Prostate gland (tissue), 2 donors: ENCODE measurements around the gene APOL3. TPM values are rescaled to one million over a fixed set of nuclear protein-coding genes. Genes with fewer than 3 reads are reported as not detected.

Source experiments
- DNase-seq: peaks from one replicate; pipeline ENCODE4 v3.0.0-alpha.2; 2019; ENCODE audit warnings: low spot score
- H3K27ac ChIP-seq, 2 donors: fragments of 200-600 bp; sonication (generic); 2 replicates each; pipeline ENCODE4 v1.5.1; 2017 to 2019
- H3K27me3 ChIP-seq: fragments of 200-600 bp; sonication (generic); replicated peaks from 2 replicates; pipeline ENCODE4 v1.5.1; 2019; ENCODE audit not compliant: insufficient read depth
- H3K36me3 ChIP-seq, 2 donors: fragments of 200-600 bp; sonication (generic); 1 replicate in 1 of 2; 2 replicates in 1 of 2; pipeline versions ENCODE4 v1.5.1 to v1.8.1; 2017 to 2019
- H3K4me1 ChIP-seq: fragments of 200-600 bp; sonication (generic); replicated peaks from 2 replicates; pipeline ENCODE4 v1.5.1; 2019
- H3K4me3 ChIP-seq, 2 donors: fragments of 200-600 bp; sonication (generic); 2 replicates each; pipeline ENCODE4 v1.5.1; 2017 to 2019
- H3K9me3 ChIP-seq: fragments of 200-600 bp; sonication (generic); 2 replicates; pipeline ENCODE4 v1.5.1; 2017
- POLR2A ChIP-seq: fragments of 450-650 bp; IDR thresholded peaks from one replicate; pipeline ENCODE4 v1.6.1; 2016; ENCODE audit warnings: antibody characterized with exemption, mild to moderate bottlenecking
- POLR2AphosphoS5 ChIP-seq: sonication (generic); formaldehyde crosslinking; IDR thresholded peaks from one replicate; pipeline ENCODE4 v1.6.1; 2017; ENCODE audit warnings: antibody characterized with exemption
- WGBS: methylation state at CpG from one replicate; pipeline ENCODE4 v1.1.5; 2018; 5-methylcytosine and 5-hydroxymethylcytosine counted together
- intact Hi-C: fragments of 100-400 bp; cut with DNase I; formaldehyde crosslinking; loops from one replicate; pipeline ENCODE4 v1.14.2; 2022
- total RNA-seq, 2 donors: library from RNA; depleted of rRNA; stranded (reverse); fragments of >200 nt; gene quantifications; one replicate each; pipeline ENCODE4 v1.1.0, GENCODE V29; 2016
- TF ChIP-seq, protein P1 (sequence below), 4 experiments: fragments of 200-600 bp in 2 of 4; fragments of 450-650 bp in 2 of 4; sonication (generic) in 2 of 4; IDR thresholded peaks; 1 replicate in 3 of 4; 2 replicates in 1 of 4; pipeline ENCODE4 v1.5.1; 2016 to 2019; ENCODE audit warnings: antibody characterized with exemption in 4 of 4, mild to moderate bottlenecking in 2 of 4, moderate library complexity in 2 of 4

The APOL3 gene
- total RNA-seq, 2 donors from 2014 or later = 18.8 to 32.2 TPM

GRCh38 chr22:36149441-36149840 lies 11.1 kb downstream of the APOL3 start:
- no peak for TF ChIP-seq POLR2A
- H3K36me3 ChIP-seq = no peaks in the 10 kb centered on the region
- no peaks in the 10 kb centered on the region for H3K4me1 ChIP-seq
- no peaks in the 10 kb centered on the region for H3K27me3 ChIP-seq
- no peaks in the 10 kb centered on the region for H3K9me3 ChIP-seq
- 84% methylated on average over 4 of the region's 4 CpGs for WGBS
- no peak for DNase-seq
- intact Hi-C loops = no loop called here
- H3K27ac ChIP-seq = no peak overlapping the region
- H3K4me3 ChIP-seq = no peak overlapping the region

GRCh38 chr22:36148411-36148810 lies 12.1 kb downstream of the APOL3 start:
- no peaks in the 10 kb centered on the region for H3K4me1 ChIP-seq
- no peak for DNase-seq
- no peaks in the 10 kb centered on the region for H3K27me3 ChIP-seq
- H3K36me3 ChIP-seq = no peaks in the 10 kb centered on the region
- WGBS = 89% methylated on average over 8 of the region's 8 CpGs
- intact Hi-C loops = no loop called here
- no peak overlapping the region for H3K4me3 ChIP-seq
- H3K27ac ChIP-seq = no peak overlapping the region
- no peaks in the 10 kb centered on the region for H3K9me3 ChIP-seq
- TF ChIP-seq POLR2A (no peak), POLR2AphosphoS5 (no peak)
- TF ChIP-seq, protein P1, sequence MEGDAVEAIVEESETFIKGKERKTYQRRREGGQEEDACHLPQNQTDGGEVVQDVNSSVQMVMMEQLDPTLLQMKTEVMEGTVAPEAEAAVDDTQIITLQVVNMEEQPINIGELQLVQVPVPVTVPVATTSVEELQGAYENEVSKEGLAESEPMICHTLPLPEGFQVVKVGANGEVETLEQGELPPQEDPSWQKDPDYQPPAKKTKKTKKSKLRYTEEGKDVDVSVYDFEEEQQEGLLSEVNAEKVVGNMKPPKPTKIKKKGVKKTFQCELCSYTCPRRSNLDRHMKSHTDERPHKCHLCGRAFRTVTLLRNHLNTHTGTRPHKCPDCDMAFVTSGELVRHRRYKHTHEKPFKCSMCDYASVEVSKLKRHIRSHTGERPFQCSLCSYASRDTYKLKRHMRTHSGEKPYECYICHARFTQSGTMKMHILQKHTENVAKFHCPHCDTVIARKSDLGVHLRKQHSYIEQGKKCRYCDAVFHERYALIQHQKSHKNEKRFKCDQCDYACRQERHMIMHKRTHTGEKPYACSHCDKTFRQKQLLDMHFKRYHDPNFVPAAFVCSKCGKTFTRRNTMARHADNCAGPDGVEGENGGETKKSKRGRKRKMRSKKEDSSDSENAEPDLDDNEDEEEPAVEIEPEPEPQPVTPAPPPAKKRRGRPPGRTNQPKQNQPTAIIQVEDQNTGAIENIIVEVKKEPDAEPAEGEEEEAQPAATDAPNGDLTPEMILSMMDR (IDR thresholded peaks at IDR 0.05) = no peak

DNA sequence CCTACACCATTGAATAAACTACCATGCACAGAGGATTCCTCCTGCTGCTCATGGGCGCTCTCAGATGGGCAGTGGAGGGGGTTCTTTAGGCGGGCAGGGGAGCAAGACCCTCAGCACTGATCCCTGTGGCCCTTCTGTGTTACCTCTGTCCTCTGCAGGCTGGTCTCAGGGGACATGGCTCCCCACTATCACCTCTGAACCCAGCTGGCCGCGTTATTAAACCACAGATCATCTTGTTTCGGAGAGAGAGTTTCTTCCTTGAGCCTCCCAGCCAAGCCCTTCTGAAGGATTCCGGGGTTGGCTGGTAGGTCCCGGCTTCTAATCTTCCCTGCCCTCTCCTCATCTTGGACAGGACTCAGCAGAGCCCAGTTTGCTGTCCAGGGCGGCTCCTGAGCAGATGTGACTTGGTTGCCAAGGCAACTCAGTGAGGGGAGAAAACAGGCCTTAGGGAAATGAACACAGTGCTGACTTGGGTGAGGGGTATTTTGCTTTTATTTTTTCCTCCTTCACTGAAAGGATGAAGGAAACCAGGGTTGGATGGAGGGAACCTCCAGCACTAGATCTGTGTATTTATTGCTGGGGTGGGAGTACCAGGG lies 13.3 kb downstream of the APOL3 start:
- H3K9me3 ChIP-seq = no peaks in the 10 kb centered on the region
- intact Hi-C loops = no loop called here
- no peaks in the 10 kb centered on the region for H3K36me3 ChIP-seq
- H3K27me3 ChIP-seq = no peaks in the 10 kb centered on the region
- no peak overlapping the region for H3K27ac ChIP-seq
- DNase-seq = no peak
- no peak overlapping the region for H3K4me3 ChIP-seq
- WGBS = 55% methylated on average over 8 of the region's 8 CpGs
- no peak for TF ChIP-seq POLR2A
- no peak for TF ChIP-seq POLR2AphosphoS5
- TF ChIP-seq, protein P1 (IDR thresholded peaks at IDR 0.05) = no peak
- H3K4me1 ChIP-seq = no peaks in the 10 kb centered on the region

- H3K9me3 ChIP-seq = no peaks in the 10 kb centered on the region
- no peak for TF ChIP-seq POLR2A
- no peak for TF ChIP-seq POLR2AphosphoS5
- TF ChIP-seq, protein P1 (IDR thresholded peaks at IDR 0.05) = no peak
- intact Hi-C loops = loop anchor here (2.0 kb wide), 1 partner anchor 35 kb away; no protein-coding TSS in a partner anchor
- H3K4me1 ChIP-seq = no peaks in the 10 kb centered on the region
- no peak overlapping the region for H3K4me3 ChIP-seq
- no peaks in the 10 kb centered on the region for H3K27me3 ChIP-seq
- peaks cover 0 to 3% of the 10 kb centered on the region in 2 donors for H3K36me3 ChIP-seq
- 56% methylated on average over 4 of the region's 4 CpGs for WGBS
- DNase-seq = no peak
- no peak overlapping the region for H3K27ac ChIP-seq
Observed at GRCh38 chr22:36145881-36146280, 14.7 kb downstream of the APOL3 start.

- Histone ChIP-seq H3K36me3 (peaks cover 0 to 3% of the 10 kb centered on the region in 2 donors), H3K27me3 (no peaks in the 10 kb centered on the region), H3K9me3 (no peaks in the 10 kb centered on the region), H3K27ac (no peak overlapping the region), H3K4me3 (no peak overlapping the region), H3K4me1 (no peaks in the 10 kb centered on the region)
- 68% methylated on average over 12 of the region's 12 CpGs for WGBS
- peak; percentile 21 for TF ChIP-seq POLR2AphosphoS5
- TF ChIP-seq, protein P1 (IDR thresholded peaks at IDR 0.05) = peak in 3 of 4 experiments; percentile 66 to 86 (median 84)
- TF ChIP-seq POLR2A = no peak
- DNase-seq = no peak
- intact Hi-C loops = loop anchor here (2.0 kb wide), 1 partner anchor 36 kb away; no protein-coding TSS in a partner anchor
Observed at GRCh38 chr22:36144886-36145541, 15.5 kb downstream of the APOL3 start.
